NT2/D1 (cell line): ENCODE data around the gene LDLR.

ENCODE experiments used
- YY1 ChIP-seq: IDR thresholded peaks from 2 replicates; pipeline ENCODE4 v1.6.1; 2011; ENCODE audit not compliant: insufficient read length, insufficient read depth
- ZNF274 ChIP-seq: IDR thresholded peaks from 2 replicates; pipeline ENCODE4 v1.6.1; 2011; ENCODE audit warnings: mild to moderate bottlenecking, low read depth, low read length

DNA sequence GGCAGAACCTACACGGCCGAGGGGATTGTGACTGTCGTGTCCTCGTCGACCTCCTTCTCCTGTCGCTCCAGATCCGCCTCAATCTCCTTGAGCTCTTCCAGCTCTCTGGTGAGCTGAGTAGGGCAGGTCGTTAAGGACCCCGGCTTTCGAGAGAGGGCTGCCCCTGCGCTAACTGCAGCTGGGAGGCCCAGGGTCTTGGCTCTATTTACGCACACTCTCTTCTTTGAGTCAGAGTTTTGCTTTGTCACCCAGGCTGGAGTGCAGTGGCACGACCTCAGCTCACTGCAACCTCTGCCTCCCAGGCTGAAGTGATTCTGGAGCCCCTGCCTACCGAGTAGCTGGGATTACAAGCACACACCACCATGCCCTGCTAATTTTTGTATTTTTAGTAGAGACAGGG is 58.7 kb downstream of the LDLR start:
- TF ChIP-seq ZNF274 (no peak), YY1 (no peak)
